Lower lobe of right lung (tissue), 2 donors: ENCODE data around the gene STK39. TPM values are rescaled to one million over a fixed set of nuclear protein-coding genes. Genes with fewer than 3 reads are reported as not detected.

ENCODE experiments used
- ATAC-seq, 2 donors: fragments of 200-7000 bp; cut with Tn5 transposase; one replicate each; pipeline ENCODE4 v1.9.1; 2020 to 2022; ENCODE audit warnings: mild to moderate bottlenecking in 2 of 2, moderate library complexity in 2 of 2
- DNase-seq: peaks from one replicate; pipeline ENCODE4 v3.0.0-alpha.2; 2020
- H3K27ac ChIP-seq: fragments of 200-600 bp; one replicate; pipeline ENCODE4 v1.8.0; 2022
- H3K27me3 ChIP-seq: fragments of 200-600 bp; one replicate; pipeline ENCODE4 v1.8.0; 2022; ENCODE audit warnings: low read depth
- H3K36me3 ChIP-seq: fragments of 200-600 bp; one replicate; pipeline ENCODE4 v1.8.0; 2022; ENCODE audit warnings: mild to moderate bottlenecking
- H3K4me1 ChIP-seq: fragments of 200-600 bp; one replicate; pipeline ENCODE4 v1.8.0; 2022
- H3K4me3 ChIP-seq: fragments of 200-600 bp; one replicate; pipeline ENCODE4 v1.8.0; 2022; ENCODE audit warnings: mild to moderate bottlenecking
- H3K9me3 ChIP-seq: fragments of 200-600 bp; one replicate; pipeline ENCODE4 v1.8.0; 2022
- CTCF ChIP-seq: fragments of 200-600 bp; IDR thresholded peaks from one replicate; pipeline ENCODE4 v1.8.0; 2022; ENCODE audit warnings: antibody characterized with exemption, mild to moderate bottlenecking
- intact Hi-C: fragments of 100-400 bp; cut with DNase I; formaldehyde crosslinking; loops from one replicate; pipeline ENCODE4 v1.11.0; 2022
- total RNA-seq: library from RNA; stranded (reverse); fragmentation: NEBNext Ultra II Directional; extraction: Animal tissue kit (Norgen Biotek cat#: 25700); gene quantifications from one replicate; pipeline ENCODE4 v1.2.1, GENCODE V29; 2021
- donor health status: DM: no; HTN: yes; CAD: no; lungs with severe emphysema.

STK39 gene
- total RNA-seq, 1 donor from 2014 or later: 12.6 TPM

- intact Hi-C loops: no loop called here
- H3K27me3 ChIP-seq: no peaks in the 10 kb centered on the region
- H3K4me1 ChIP-seq: no peaks in the 10 kb centered on the region
- no peak for ATAC-seq
- peaks cover 8% of the 10 kb centered on the region for H3K36me3 ChIP-seq
- no peak for TF ChIP-seq CTCF
- no peak overlapping the region for H3K4me3 ChIP-seq
- no peak for DNase-seq
- no peak overlapping the region for H3K27ac ChIP-seq
- H3K9me3 ChIP-seq: no peaks in the 10 kb centered on the region
Measured at GRCh38 chr2:168079236-168079635, 168.2 kb downstream of the STK39 start.

GRCh38 chr2:168076731-168077130 lies 170.7 kb downstream of the STK39 start:
- no peaks in the 10 kb centered on the region for H3K27me3 ChIP-seq
- DNase-seq: no peak
- H3K27ac ChIP-seq: no peak overlapping the region
- H3K4me1 ChIP-seq: no peaks in the 10 kb centered on the region
- peaks cover 8% of the 10 kb centered on the region for H3K36me3 ChIP-seq
- no peaks in the 10 kb centered on the region for H3K9me3 ChIP-seq
- no peak for ATAC-seq
- no peak overlapping the region for H3K4me3 ChIP-seq
- intact Hi-C loops: no loop called here
- TF ChIP-seq CTCF: no peak

- Histone ChIP-seq H3K27me3 (no peaks in the 10 kb centered on the region), H3K4me1 (no peaks in the 10 kb centered on the region), H3K4me3 (no peak overlapping the region), H3K27ac (no peak overlapping the region), H3K9me3 (no peaks in the 10 kb centered on the region), H3K36me3 (peaks cover 8% of the 10 kb centered on the region)
- no peak for ATAC-seq
- TF ChIP-seq CTCF: no peak
- intact Hi-C loops: no loop called here
- DNase-seq: no peak
Measured at GRCh38 chr2:168075446-168075845, 171.9 kb downstream of the STK39 start.

DNA sequence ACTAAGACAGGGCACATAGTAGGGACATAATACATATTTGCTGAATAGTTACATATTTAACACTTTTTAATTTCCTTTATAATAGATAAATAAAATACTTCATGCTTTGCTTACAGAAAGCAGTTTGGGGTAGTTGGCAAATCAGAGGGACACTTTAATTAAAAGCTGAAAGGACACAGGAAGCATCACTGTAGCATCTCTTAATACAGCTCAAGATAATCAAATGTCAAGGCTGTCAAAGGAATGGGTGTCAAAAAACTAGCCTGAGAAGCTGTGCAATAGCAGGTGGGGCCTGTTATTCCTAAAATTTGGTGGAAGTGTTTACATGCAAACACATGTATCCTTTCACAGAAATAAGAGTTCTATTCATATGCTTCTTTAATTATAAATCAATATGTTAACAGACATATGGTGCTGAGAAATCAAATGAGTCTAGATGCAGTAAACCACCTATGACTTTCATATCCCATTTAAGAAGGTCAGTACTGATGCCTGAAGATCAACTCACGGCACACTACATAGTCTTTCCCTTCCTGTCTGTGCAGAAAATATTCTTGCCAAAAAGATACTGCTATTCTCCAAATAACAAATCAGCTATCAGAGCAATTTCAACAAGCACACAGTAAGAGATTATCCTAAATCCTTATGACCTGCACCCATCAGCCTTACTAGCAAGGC lies 174.6 kb downstream of the STK39 start:
- TF ChIP-seq CTCF: no peak
- intact Hi-C loops: no loop called here
- DNase-seq (no peak), ATAC-seq (no peak)
- H3K4me1 ChIP-seq: no peaks in the 10 kb centered on the region
- no peaks in the 10 kb centered on the region for H3K27me3 ChIP-seq
- no peak overlapping the region for H3K4me3 ChIP-seq
- no peak overlapping the region for H3K27ac ChIP-seq
- no peaks in the 10 kb centered on the region for H3K9me3 ChIP-seq
- H3K36me3 ChIP-seq: peaks cover 8% of the 10 kb centered on the region

GRCh38 chr2:168064011-168064998 lies 183.1 kb downstream of the STK39 start:
- no peak for ATAC-seq
- no peak for TF ChIP-seq CTCF

More at GRCh38 chr2:168064011-168064998, 183.1 kb downstream of the STK39 start:
- DNase-seq: no peak
- Histone ChIP-seq H3K27me3 (no peaks in the 10 kb centered on the region), H3K36me3 (no peaks in the 10 kb centered on the region), H3K9me3 (no peaks in the 10 kb centered on the region), H3K27ac (no peak overlapping the region), H3K4me3 (no peak overlapping the region), H3K4me1 (no peaks in the 10 kb centered on the region)
- intact Hi-C loops: no loop called here
